Sigmoid colon (tissue), 7 donors: ENCODE results near the gene CPVL. TPM values are rescaled to one million over a fixed set of nuclear protein-coding genes. Genes with fewer than 3 reads are reported as not detected.

Source experiments
- DNase-seq: peaks from one replicate; pipeline ENCODE4 v3.0.0-alpha.2; 2019
- H3K27ac ChIP-seq, 4 donors: fragments of 200-600 bp; sonication (generic); one replicate each; pipeline ENCODE4 v1.5.1; 2016 to 2019; ENCODE audit warnings: mild to moderate bottlenecking in 1 of 4
- H3K27me3 ChIP-seq, 3 donors: fragments of 200-600 bp; sonication (generic); one replicate each; pipeline ENCODE4 v1.5.1; 2019; ENCODE audit warnings: mild to moderate bottlenecking in 1 of 3
- H3K36me3 ChIP-seq, 4 donors: fragments of 200-600 bp; sonication (generic); one replicate each; pipeline ENCODE4 v1.5.1; 2016 to 2019
- H3K4me1 ChIP-seq, 4 donors: fragments of 200-600 bp; sonication (generic); one replicate each; pipeline ENCODE4 v1.5.1; 2017 to 2019
- H3K4me3 ChIP-seq, 4 donors: fragments of 200-600 bp; sonication (generic); one replicate each; pipeline ENCODE4 v1.5.1; 2017 to 2019; ENCODE audit warnings: mild to moderate bottlenecking in 2 of 4, moderate library complexity in 1 of 4
- H3K9me3 ChIP-seq, 4 donors: fragments of 200-600 bp in 3 of 4; sonication (generic) in 3 of 4; one replicate each; pipeline versions ENCODE4 v1.5.1 to v1.6.1; 2013 to 2019
- CTCF ChIP-seq, 4 experiments: fragments of 450-650 bp in 3 of 4; fragments of 200-600 bp in 1 of 4; IDR thresholded peaks; one replicate each; pipeline ENCODE4 v1.5.1; 2016 to 2019; ENCODE audit warnings: antibody characterized with exemption in 4 of 4, mild to moderate bottlenecking in 3 of 4, moderate library complexity in 2 of 4
- EP300 ChIP-seq, 4 donors: sonication (generic); formaldehyde crosslinking; IDR thresholded peaks; one replicate each; pipeline ENCODE4 v1.6.1; 2017; ENCODE audit warnings: antibody characterized with exemption in 4 of 4
- POLR2A ChIP-seq, 2 donors: fragments of 450-650 bp; IDR thresholded peaks; one replicate each; pipeline ENCODE4 v1.6.1; 2016; ENCODE audit warnings: antibody characterized with exemption in 2 of 2, mild to moderate bottlenecking in 2 of 2, moderate library complexity in 2 of 2
- POLR2AphosphoS5 ChIP-seq, 4 donors: sonication (generic); formaldehyde crosslinking; IDR thresholded peaks; one replicate each; pipeline ENCODE4 v1.6.1; 2017; ENCODE audit warnings: antibody characterized with exemption in 4 of 4
- WGBS, 2 donors: extraction: QIAGEN DNeasy Blood & Tissue Kit; methylation state at CpG; one replicate each; pipeline ENCODE4 v1.1.7; 2013; 5-methylcytosine and 5-hydroxymethylcytosine counted together
- intact Hi-C: fragments of 100-400 bp; cut with DNase I; formaldehyde crosslinking; loops from one replicate; pipeline ENCODE4 v1.15.1; 2023
- polyA plus RNA-seq, 3 donors: library from polyadenylated mRNA; stranded (reverse); fragments of 200-250 nt; gene quantifications; one replicate each; pipeline ENCODE4 v1.2.3, GENCODE V29; 2013
- total RNA-seq, 4 donors: library from RNA; depleted of rRNA; stranded (reverse); fragments of >200 nt; gene quantifications; one replicate each; pipeline ENCODE4 v1.1.0, GENCODE V29; 2016
- donor health status: healthy with polysubstance abuse.
- donor health status: Bipolar disorder and iron deficiency.
- donor health status: healthy.

Gene CPVL
- total and polyA plus RNA-seq, 7 donors, result 5.4 to 38.8 (median 20.0) TPM

DNA sequence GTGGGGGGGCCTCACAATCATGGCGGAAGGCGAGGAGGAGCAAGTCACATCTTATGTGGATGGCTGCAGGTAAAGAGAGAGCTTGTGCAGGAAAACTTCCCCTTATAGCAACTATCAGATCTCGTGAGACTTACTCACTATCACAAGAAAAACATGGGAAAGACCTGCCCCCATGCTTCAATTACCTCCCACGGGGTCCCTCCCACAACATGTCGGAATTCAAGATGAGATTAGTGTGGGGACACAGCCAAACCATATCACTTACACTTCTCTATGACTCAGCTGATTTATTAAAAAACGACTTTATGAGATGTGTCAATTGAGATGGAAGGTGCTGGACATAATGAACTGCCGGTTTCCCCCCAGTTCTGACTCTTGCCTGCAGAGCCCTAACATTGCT is 24.4 kb upstream of the CPVL start:
- WGBS, 2 donors, result 87 to 90% methylated on average over 7 of the region's 7 CpGs

DNA sequence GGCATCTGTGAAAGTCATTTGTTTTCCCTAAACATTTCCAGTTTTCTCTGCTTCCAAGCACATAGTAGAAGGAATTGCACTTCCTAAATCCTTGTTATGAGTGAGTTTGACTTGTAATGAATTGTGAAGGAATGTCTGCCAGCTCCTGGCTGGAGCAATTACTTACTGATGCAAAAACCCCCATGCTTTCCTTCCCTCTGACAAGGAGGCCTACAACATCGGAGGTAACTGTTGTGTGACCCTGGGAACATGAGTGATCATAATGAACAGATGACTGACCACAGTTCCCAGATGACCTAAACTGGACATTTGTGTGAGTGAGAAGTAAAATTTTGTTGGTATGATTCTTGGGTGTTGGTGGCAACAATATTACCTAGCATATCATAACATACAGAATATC is 21.4 kb upstream of the CPVL start:
- H3K4me1 ChIP-seq, result no peaks in the 10 kb centered on the region
- H3K27ac ChIP-seq, result no peak overlapping the region
- no peaks in the 10 kb centered on the region for H3K9me3 ChIP-seq
- no peaks in the 10 kb centered on the region for H3K36me3 ChIP-seq
- TF ChIP-seq POLR2A (IDR thresholded peaks at IDR 0.05), result no peak
- no peak for TF ChIP-seq CTCF (IDR thresholded peaks at IDR 0.05)
- no peak for TF ChIP-seq POLR2AphosphoS5 (IDR thresholded peaks at IDR 0.05)
- no peak for TF ChIP-seq EP300 (IDR thresholded peaks at IDR 0.05)
- no peaks in the 10 kb centered on the region for H3K27me3 ChIP-seq
- 84 to 95% methylated on average over 1 of the region's 1 CpG for WGBS, 2 donors
- intact Hi-C loops, result no loop called here
- no peak for DNase-seq
- no peak overlapping the region for H3K4me3 ChIP-seq

More for the DNA sequence above, 24.4 kb upstream of the CPVL start:
- H3K9me3 ChIP-seq, result no peaks in the 10 kb centered on the region
- no peaks in the 10 kb centered on the region for H3K27me3 ChIP-seq
- no peaks in the 10 kb centered on the region for H3K4me1 ChIP-seq
- DNase-seq, result no peak
- H3K36me3 ChIP-seq, result no peaks in the 10 kb centered on the region
- no peak overlapping the region for H3K27ac ChIP-seq
- no peak for TF ChIP-seq POLR2AphosphoS5 (IDR thresholded peaks at IDR 0.05)
- no peak for TF ChIP-seq CTCF (IDR thresholded peaks at IDR 0.05)
- TF ChIP-seq EP300 (IDR thresholded peaks at IDR 0.05), result no peak
- TF ChIP-seq POLR2A (IDR thresholded peaks at IDR 0.05), result no peak
- no peak overlapping the region for H3K4me3 ChIP-seq
- intact Hi-C loops, result no loop called here

DNA sequence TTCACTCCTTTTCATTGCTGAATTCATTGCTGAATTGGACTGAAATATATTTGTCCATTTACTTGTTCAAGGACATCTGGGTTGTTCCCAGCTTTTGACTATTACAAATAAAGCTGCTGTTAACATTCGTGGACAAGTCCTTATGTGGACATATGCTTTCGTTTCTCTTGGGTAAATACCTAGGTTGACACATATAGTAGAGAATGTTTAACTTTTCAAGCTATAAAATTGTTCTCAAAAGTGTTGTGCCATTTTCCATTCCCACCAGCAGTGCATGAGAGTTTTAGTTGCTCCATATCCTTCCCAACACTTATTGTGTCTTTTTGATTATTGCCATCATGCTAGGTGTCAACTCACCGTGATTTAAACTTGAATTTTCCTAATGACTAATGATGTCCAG is 17.5 kb upstream of the CPVL start:
- no peak overlapping the region for H3K27ac ChIP-seq
- no peak for DNase-seq
- H3K4me3 ChIP-seq, result no peak overlapping the region
- TF ChIP-seq POLR2AphosphoS5 (IDR thresholded peaks at IDR 0.05) (no peak), CTCF (IDR thresholded peaks at IDR 0.05) (no peak), POLR2A (IDR thresholded peaks at IDR 0.05) (no peak), EP300 (IDR thresholded peaks at IDR 0.05) (no peak)
- no peaks in the 10 kb centered on the region for H3K9me3 ChIP-seq
- intact Hi-C loops, result no loop called here
- no peaks in the 10 kb centered on the region for H3K36me3 ChIP-seq
- no peaks in the 10 kb centered on the region for H3K4me1 ChIP-seq
- 12 to 57% methylated on average over 3 of the region's 3 CpGs for WGBS, 2 donors
- H3K27me3 ChIP-seq, result no peaks in the 10 kb centered on the region

DNA sequence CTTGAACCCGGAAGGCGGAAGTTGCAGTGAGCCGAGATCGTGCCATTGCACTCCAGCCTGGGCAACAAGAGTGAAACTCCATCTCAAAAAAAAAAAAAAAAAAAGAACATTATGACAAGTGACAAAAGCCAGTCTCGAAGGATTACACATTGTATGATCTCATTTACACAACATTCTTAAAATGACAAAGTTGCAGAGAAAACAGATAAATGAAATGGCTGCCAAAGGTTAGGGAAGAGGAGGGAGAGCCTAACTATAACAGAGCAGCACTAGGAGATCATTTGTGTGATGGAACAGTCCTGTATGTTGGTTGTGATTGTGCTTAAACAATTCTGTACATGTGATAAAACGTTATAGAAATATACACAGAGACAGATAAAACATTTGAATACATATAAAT is 16.2 kb upstream of the CPVL start:
- Histone ChIP-seq H3K27ac (no peak overlapping the region), H3K27me3 (no peaks in the 10 kb centered on the region), H3K4me3 (no peak overlapping the region), H3K36me3 (no peaks in the 10 kb centered on the region), H3K9me3 (no peaks in the 10 kb centered on the region), H3K4me1 (no peaks in the 10 kb centered on the region)
- no peak for TF ChIP-seq CTCF (IDR thresholded peaks at IDR 0.05)
- no peak for TF ChIP-seq EP300 (IDR thresholded peaks at IDR 0.05)
- TF ChIP-seq POLR2AphosphoS5 (IDR thresholded peaks at IDR 0.05), result no peak
- no peak for TF ChIP-seq POLR2A (IDR thresholded peaks at IDR 0.05)
- no peak for DNase-seq
- intact Hi-C loops, result no loop called here
- 87 to 91% methylated on average over 6 of the region's 6 CpGs for WGBS, 2 donors

- WGBS, 2 donors, result 83 to 87% methylated on average over 4 of the region's 4 CpGs
- no peaks in the 10 kb centered on the region for H3K27me3 ChIP-seq
- intact Hi-C loops, result no loop called here
- no peaks in the 10 kb centered on the region for H3K4me1 ChIP-seq
- no peak for DNase-seq
- H3K27ac ChIP-seq, result no peak overlapping the region
- TF ChIP-seq POLR2AphosphoS5 (IDR thresholded peaks at IDR 0.05) (no peak), POLR2A (IDR thresholded peaks at IDR 0.05) (no peak), CTCF (IDR thresholded peaks at IDR 0.05) (no peak), EP300 (IDR thresholded peaks at IDR 0.05) (no peak)
- H3K36me3 ChIP-seq, result no peaks in the 10 kb centered on the region
- no peaks in the 10 kb centered on the region for H3K9me3 ChIP-seq
- no peak overlapping the region for H3K4me3 ChIP-seq
Measured at GRCh38 chr7:29161231-29161630, 14.9 kb upstream of the CPVL start.
